Umbilical cord (tissue), 2 donors: ENCODE measurements around the gene SIM1. TPM values are rescaled to one million over a fixed set of nuclear protein-coding genes. Genes with fewer than 3 reads are reported as not detected.

Experiments used
- DNase-seq: peaks from one replicate; pipeline ENCODE4 v3.0.0-alpha.2; 2015; ENCODE audit warnings: low spot score
- total RNA-seq: library from RNA; depleted of rRNA; stranded (reverse); fragments of >200 nt; gene quantifications from one replicate; pipeline ENCODE4 v1.2.3, GENCODE V29; 2014; ENCODE audit warnings: low replicate concordance; ENCODE audit not compliant: insufficient read depth

Gene SIM1
- total RNA-seq, 1 donor from 2014 or later, result 6.5 TPM

GRCh38 chr6:100456908-100457235, 7.8 kb downstream of the SIM1 start:
- DNase-seq, result no peak

DNA sequence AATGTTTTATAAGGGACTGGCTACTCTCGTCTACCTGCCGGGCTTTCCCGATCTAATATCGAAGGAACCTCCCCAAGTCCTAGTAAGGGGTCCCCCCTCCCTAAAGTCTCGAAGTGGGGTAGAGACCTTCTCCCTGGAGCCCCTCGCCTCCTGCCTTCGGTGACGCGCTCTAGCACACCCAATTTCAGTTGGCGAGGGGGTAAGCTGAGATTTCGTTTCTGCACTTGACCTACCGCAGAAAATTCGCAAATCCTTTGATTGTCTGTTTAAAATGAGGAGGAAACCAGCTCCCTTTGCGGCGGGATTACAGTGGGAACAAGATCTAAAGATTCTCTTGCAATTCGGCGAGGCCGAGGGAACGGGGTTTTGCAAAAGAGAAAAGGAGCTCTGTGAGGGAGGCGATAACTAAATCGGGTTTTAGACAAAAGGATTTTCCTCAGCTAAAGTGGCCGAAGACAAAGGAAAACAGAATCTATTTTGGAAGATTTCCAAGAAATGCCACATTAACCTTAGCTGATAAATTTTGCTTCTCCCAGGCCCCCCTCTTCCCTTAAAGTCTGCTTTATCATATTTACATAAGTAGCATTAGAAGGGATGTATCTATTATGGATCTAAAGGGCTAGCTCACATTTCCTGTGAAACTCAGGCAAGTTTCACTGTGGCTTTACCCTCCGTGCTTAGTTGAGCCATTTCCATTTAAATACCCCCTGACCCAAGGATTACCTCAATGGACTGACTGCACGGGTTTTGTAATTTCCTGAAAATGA, 8.4 kb downstream of the SIM1 start:
- DNase-seq, result no peak

DNA sequence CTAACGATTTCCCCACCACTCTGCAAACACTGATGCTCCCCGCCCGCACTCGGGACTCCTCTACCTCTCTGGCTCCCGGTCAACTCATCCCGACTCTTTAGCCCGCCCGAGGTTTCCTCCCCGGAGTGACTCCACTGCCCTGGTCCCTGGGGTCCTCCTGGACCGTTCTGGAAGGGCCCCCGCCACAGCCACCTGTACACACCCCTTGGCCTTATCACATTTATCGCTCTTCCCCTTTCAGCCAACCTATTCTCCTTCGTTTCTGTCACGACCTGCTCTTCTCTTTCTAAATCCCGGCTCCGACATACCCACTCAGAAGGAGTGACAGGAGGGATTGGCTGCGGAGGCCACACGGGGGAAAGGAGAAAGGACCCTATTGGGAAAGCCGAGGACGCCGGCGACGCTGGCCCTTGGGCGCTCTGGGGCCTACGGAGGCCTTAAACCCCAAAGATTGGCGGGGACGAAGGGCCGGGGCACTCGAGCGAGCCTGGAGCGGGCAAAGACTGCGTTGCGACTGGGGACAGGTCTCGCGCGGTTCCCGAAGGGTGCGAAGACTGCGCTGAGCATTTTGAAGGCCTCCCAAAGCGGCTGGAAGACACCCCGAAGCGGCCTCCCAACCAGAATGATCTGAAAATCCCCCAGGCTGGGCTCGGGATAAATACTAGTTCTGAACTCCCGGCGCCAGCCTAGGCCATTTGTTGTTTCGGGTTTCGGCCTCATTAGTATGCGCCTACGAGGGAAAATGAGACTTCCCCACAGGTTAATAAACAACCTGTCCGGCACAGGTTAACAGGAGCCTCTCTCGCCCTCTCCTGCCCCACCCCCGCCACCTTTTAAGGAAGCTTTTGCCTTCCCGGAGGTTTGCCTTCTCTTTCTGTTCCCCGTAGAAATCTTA, 9.2 kb downstream of the SIM1 start:
- DNase-seq, result no peak

GRCh38 chr6:100454551-100455229, 10.0 kb downstream of the SIM1 start:
- no peak for DNase-seq

DNA sequence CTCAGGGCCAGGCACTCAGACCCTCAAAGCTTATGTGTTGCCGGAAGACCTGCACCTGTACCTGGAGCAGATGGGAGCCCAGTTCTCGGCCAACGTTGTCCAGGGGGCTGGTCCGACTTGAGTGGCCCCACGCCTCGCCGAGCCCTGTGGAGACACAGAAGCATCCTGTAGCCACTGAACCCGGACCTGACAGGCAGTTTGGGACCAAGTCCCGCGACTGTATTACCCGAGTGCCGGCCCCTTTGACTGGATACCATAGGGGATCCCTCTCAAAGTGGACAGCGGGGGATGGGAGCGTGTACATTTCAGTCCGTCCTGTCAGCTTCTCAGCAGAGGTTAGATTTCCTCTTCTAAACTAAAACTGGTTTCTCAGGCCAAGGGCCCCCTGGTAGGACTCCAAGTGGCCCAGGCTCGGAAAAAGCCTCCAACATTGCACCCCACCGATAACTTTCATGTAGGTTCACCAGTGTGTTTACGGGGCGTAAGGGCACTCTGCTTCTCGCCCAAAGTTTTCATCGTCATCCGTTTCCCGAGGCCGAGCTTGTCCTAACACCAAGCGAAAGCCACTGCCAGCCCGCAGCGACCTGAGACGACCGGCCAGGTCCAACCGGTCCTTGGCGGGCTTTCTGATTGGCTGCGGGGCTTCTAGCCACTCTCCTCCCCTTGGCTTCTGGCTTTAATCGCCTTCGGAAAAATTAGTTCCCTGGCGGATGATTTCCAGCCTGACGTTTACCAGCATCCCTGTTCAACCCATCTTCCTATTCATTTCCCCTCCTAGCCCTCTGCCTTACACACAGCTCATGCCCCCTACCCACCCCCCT, 10.8 kb downstream of the SIM1 start:
- no peak for DNase-seq

- DNase-seq, result no peak
Measured at GRCh38 chr6:100452998-100453397, 11.7 kb downstream of the SIM1 start.

DNA sequence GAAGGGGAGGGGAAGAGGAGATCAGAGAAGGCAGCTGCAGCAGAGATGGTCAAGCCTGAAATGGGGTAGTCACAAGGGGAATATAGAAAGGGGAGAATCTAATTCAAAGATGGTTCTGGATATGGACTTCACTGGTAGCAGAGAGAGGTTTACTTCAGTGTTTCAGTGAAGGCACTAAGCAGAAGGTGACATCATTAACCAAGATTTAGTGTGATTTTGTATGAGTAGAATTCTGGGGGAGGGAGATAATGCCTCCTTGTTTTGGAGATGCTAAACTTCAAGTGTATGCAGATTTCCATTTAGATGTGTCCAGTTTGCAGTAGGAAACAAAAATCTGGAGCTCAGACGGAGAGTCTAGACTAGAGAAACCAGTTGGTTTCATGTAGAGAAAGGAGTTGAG, 13.1 kb downstream of the SIM1 start:
- DNase-seq, result no peak

GRCh38 chr6:100449239-100449691, 15.5 kb downstream of the SIM1 start:
- DNase-seq, result no peak

DNA sequence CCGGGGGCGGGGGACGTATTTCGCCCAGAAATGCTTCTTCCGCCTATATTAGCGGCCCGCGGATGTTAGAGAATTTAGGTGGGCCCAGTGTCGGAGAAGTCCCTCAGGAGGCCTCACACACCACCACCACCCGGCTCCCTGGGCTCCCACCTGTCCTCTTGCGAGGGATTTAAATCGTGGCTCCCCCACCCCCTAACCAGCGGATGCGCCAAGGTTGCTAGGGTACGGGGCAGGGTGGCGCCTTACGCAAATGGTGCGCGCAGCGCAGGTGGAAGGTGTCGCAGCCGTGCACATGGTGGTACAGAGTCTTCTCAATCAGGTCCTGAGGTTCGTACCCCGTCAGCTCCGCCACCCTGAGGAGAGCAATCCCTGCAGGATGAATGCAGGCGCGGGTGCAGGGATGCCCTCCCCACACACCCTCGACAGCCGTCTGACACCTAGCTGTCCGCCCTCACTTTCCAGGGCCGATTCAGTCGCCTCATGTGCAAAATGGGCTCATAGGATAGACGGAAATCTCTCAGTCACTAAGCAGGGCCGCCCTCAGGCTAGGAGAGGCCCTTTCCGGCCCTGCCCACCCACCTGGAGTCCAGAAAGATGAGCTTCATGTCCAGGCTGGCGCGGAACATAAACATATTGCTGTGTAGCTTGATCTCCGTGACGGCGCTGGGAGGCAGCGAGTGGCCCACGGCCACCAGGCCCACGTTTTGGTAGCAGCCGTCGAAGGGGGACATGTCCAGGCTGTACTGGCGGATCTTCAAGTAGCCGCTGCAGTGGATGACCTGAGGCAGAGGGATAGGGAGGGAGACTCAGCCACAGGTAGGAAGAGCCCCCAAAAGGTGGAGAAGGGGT, 16.6 kb downstream of the SIM1 start:
- DNase-seq, result no peak

- no peak for DNase-seq
Measured at GRCh38 chr6:100447081-100447899, 17.4 kb downstream of the SIM1 start.

DNA sequence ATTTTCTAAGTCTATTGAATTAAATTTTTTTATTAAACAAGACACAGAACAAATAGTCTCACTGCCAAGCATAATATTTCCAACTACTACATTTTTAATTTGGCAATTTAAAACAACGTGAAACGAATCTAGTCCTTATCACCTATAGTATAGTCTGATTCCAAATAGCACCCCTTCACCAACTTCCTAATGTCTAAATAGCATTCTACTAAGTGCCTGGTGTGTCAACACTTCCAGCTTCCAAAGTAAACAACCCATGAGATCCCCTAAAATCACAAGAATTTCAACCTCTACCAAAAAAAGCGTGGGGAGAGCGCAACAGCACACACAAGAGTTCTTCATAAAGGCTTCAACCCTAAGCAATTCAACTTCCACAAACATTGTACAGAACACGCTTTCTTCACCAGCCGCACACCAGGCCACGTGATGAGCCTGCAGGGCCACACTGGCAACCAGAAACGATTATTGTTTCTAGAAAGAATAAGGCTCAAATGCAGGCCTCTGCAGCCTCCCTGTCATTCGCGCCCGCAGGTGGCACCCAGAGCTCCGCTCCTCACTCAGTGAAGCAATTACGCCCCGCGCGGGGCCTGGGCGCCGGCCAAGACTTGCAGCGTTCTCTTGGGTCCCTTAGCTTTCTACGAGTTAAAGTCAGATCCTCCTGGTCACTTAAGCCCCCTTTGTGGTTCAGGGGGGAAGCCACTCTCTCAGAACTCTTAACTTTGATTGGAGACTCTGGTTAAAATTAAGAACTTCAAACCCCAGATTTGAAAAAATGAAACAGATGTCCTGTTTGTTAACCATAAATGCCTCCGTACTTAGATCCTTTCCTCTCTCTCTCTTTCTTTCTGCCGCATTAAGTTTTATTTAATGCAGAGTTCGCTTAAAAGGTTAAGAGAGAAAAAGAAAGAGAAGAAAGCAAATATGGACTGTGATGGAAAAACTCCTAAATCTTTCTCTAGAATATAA, 18.3 kb downstream of the SIM1 start:
- no peak for DNase-seq

DNA sequence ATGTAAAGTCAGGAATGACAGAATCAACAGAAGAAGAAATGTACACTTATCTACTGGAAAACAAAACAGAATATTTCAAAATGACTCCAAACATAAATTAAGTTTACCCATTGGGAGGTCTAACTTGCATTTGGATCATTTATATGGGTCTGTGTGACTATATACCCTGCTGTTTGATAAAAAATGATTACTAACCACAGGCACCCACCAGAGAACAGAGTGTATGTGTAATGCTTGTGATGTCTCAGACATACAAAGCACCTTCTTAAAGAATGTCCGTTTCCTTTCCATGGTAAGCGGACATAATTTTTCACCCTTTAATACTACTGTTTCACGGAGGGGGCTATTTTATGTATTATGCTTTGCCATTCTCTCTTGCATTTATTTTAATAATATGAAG, 19.2 kb downstream of the SIM1 start:
- no peak for DNase-seq

- DNase-seq, result no peak
Measured at GRCh38 chr6:100440935-100441334, 23.8 kb downstream of the SIM1 start.

GRCh38 chr6:100435299-100435698, 29.4 kb downstream of the SIM1 start:
- no peak for DNase-seq

DNA sequence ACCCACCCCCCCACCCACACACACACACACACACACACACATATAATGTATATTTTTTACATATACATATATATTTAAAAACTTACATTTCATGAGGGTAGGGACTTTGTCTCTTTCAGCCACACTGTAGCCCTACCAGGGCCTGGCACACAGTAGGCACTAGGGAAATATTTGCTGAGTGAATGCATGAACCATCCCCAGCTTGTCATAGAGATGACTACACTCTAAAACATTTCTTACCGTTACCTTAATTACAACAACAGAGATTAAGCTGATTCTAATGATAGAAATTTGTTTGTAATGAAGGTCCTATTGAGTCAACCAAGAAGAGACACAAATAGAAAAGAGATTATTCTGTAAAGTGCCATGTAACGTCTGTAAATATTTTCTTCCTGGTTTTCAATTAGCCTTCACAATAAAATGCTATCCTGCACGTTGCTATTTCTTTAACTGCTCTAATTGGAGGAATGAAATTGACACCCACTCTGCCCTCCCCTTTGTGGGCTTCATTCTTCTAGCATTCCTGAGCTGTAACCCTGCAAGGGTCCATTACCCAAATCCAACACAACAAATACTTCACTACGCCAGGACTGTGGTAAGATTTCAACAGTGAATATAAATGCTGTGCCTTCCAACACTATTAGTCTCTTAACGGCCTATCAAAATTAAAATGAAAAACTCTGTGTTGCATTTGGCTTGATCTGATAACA, 30.8 kb downstream of the SIM1 start:
- DNase-seq, result no peak

- no peak for DNase-seq
Measured at GRCh38 chr6:100432136-100432535, 32.6 kb downstream of the SIM1 start.

DNA sequence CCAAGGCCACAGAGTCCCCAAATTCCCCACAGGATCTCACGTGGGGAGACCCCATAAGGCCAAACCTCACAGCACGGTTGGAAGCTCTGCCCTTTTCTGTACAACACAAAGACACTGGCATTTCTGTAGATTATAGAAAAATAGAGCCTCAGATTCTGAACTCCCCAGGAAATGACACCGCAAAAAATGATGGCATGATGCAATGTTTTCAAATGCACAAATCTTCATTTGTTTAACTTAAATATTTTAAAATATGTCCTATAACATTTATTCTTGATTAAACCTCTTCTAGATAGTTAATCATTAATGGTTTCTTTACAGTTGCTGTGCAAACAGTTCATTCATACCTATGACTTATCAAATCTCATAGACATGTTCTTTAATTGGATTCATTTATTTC, 33.8 kb downstream of the SIM1 start:
- DNase-seq, result no peak

DNA sequence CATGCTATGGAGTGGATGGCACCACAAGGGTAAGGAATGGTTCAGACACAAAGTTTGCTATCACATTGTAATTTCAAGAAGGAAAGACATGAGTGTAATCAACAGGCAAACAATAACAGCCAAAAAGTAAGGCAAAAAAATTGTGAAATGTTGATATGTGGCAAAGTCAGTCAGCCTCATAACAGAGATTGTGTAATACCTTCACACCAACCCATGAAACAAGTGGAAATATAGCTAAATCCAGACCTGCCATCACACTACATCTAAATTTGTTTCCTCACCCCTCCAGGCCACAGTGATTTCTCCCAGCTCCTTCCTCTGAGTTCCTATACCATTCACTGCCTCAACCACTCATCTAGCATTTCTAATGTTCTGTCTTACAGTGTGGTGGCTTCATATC, 37.3 kb downstream of the SIM1 start:
- DNase-seq, result no peak
